Pancreas (tissue), 10 donors: ENCODE data around the gene ADAMTS15. TPM values are rescaled to one million over a fixed set of nuclear protein-coding genes. Genes with fewer than 3 reads are reported as not detected.

ENCODE experiments used
- ATAC-seq, 4 donors: fragments of 200-7000 bp; cut with Tn5 transposase; one replicate each; pipeline versions ENCODE4 v1.8.0 to v1.9.1; 2020; ENCODE audit warnings: mild to moderate bottlenecking in 4 of 4, moderate library complexity in 4 of 4
- DNase-seq, 6 donors: peaks; one replicate each; pipeline ENCODE4 v3.0.0-alpha.2; 2020
- FAIRE-seq: peaks from 2 replicates; lab custom pipeline; 2012; peaks lifted over from hg19 to GRCh38; lab: Jason Lieb, UNC
- H3K27ac ChIP-seq, 4 donors: fragments of 200-600 bp; sonication (generic); 1 replicate in 3 of 4; 2 replicates in 1 of 4; pipeline versions ENCODE4 v1.5.0 to v1.8.0; 2020
- H3K27me3 ChIP-seq, 4 donors: fragments of 200-600 bp; one replicate each; pipeline ENCODE4 v1.8.0; 2021
- H3K36me3 ChIP-seq, 3 donors: fragments of 200-600 bp; sonication (generic) in 1 of 3; one replicate each; pipeline versions ENCODE4 v1.5.0 to v1.8.0; 2020 to 2021
- H3K4me1 ChIP-seq, 3 donors: fragments of 200-600 bp; one replicate each; pipeline ENCODE4 v1.8.0; 2021
- H3K4me3 ChIP-seq, 4 donors: fragments of 200-600 bp; sonication (generic) in 2 of 4; one replicate each; pipeline versions ENCODE4 v1.5.0 to v1.8.0; 2020 to 2021
- H3K9me3 ChIP-seq, 4 donors: fragments of 200-600 bp; one replicate each; pipeline ENCODE4 v1.8.0; 2021
- WGBS, 2 donors: extraction: QIAGEN DNeasy Blood & Tissue Kit; methylation state at CpG; one replicate each; pipeline ENCODE4 v1.1.7; 2013; 5-methylcytosine and 5-hydroxymethylcytosine counted together
- intact Hi-C, 3 donors: fragments of 100-400 bp; cut with DNase I; formaldehyde crosslinking; loops; one replicate each; pipeline versions ENCODE4 v1.11.1 to v1.14.2; 2022
- polyA plus RNA-seq, 2 donors: library from polyadenylated mRNA; stranded (reverse); fragments of 200-250 nt; gene quantifications; one replicate each; pipeline ENCODE4 v1.2.3, GENCODE V29; 2013
- total RNA-seq, 6 donors: library from RNA; stranded (reverse); fragmentation: NEBNext Ultra II Directional in 4 of 6; extraction: Animal tissue kit (Norgen Biotek cat#: 25700) in 4 of 6; gene quantifications; one replicate each; pipeline versions ENCODE4 v1.2.1 to v1.2.4, GENCODE V29; 2021 to 2023
- TF ChIP-seq, protein P1 (sequence below), 4 donors: fragments of 200-600 bp; sonication (generic) in 3 of 4; IDR thresholded peaks; one replicate each; pipeline versions ENCODE4 v1.5.0 to v1.8.0; 2021; ENCODE audit warnings: antibody characterized with exemption in 4 of 4
- donor health status: healthy with polysubstance abuse.
- donor health status: DM: no; HTN: no; CAD: no; lungs with moderate emphysema.
- donor health status: DM: no; HTN: no; CAD: no.
- donor health status: control.
- donor health status: control.
- donor health status: Bipolar disorder and iron deficiency.
- donor health status: DM: yes; HTN: yes; CAD: no.
- donor health status: DM: no; HTN: no; CAD: no.
- donor health status: DM: no; HTN: no; CAD: no.
- donor health status: DM: yes; HTN: yes; CAD: no.

Gene ADAMTS15
- total and polyA plus RNA-seq, 8 donors, result 0.14 to 1.2 (median 0.78) TPM

GRCh38 chr11:130424613-130425140, 23.8 kb upstream of the ADAMTS15 start:
- H3K36me3 ChIP-seq, result no peaks in the 10 kb centered on the region
- H3K4me3 ChIP-seq, result no peak overlapping the region
- TF ChIP-seq, protein P1, sequence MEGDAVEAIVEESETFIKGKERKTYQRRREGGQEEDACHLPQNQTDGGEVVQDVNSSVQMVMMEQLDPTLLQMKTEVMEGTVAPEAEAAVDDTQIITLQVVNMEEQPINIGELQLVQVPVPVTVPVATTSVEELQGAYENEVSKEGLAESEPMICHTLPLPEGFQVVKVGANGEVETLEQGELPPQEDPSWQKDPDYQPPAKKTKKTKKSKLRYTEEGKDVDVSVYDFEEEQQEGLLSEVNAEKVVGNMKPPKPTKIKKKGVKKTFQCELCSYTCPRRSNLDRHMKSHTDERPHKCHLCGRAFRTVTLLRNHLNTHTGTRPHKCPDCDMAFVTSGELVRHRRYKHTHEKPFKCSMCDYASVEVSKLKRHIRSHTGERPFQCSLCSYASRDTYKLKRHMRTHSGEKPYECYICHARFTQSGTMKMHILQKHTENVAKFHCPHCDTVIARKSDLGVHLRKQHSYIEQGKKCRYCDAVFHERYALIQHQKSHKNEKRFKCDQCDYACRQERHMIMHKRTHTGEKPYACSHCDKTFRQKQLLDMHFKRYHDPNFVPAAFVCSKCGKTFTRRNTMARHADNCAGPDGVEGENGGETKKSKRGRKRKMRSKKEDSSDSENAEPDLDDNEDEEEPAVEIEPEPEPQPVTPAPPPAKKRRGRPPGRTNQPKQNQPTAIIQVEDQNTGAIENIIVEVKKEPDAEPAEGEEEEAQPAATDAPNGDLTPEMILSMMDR (IDR thresholded peaks at IDR 0.05), result no peak
- no peak overlapping the region for H3K27ac ChIP-seq
- no peaks in the 10 kb centered on the region for H3K9me3 ChIP-seq
- ATAC-seq, result no peak
- intact Hi-C loops, result loop anchor here in 1 of 3 donors (10.0 kb wide), 1 partner anchor 210 kb away; no protein-coding TSS in a partner anchor
- peaks cover 0 to 9% (median 5%) of the 10 kb centered on the region in 4 donors for H3K27me3 ChIP-seq
- DNase-seq, result no peak
- H3K4me1 ChIP-seq, result peaks cover 0 to 5% (median 4%) of the 10 kb centered on the region in 3 donors
- FAIRE-seq, result no peak
- 75 to 84% methylated on average over 14 of the region's 14 CpGs for WGBS, 2 donors

DNA sequence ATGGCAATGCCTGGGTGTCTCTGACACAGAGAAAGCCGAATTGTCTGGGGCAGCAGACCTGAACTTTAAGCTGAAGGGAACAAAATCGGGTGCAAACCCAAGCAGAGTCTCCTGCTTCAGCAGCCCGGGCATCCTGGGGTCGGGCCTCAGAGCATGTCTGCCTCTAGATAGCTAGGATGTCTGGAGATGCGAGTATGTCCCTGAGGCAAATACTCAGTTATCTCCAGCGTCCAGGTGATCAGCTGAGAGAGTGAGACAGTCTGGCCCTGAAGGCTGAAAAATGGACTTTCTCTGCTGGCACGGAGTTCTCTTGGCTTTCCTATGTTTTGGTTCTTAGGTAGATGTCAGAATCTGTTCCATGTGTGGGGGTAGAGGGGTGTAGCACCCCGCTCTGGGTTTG, 23.3 kb upstream of the ADAMTS15 start:
- FAIRE-seq (no peak), ATAC-seq (no peak), DNase-seq (no peak)
- 57 to 65% methylated on average over 8 of the region's 8 CpGs for WGBS, 2 donors
- H3K4me1 ChIP-seq, result peaks cover 0 to 5% (median 4%) of the 10 kb centered on the region in 3 donors
- H3K36me3 ChIP-seq, result no peaks in the 10 kb centered on the region
- no peak overlapping the region for H3K27ac ChIP-seq
- H3K27me3 ChIP-seq, result peaks cover 0 to 10% (median 6%) of the 10 kb centered on the region in 4 donors
- no peak overlapping the region for H3K4me3 ChIP-seq
- no peaks in the 10 kb centered on the region for H3K9me3 ChIP-seq
- intact Hi-C loops, result loop anchor here in 1 of 3 donors (10.0 kb wide), 1 partner anchor 210 kb away; no protein-coding TSS in a partner anchor
- TF ChIP-seq, protein P1 (IDR thresholded peaks at IDR 0.05), result no peak

DNA sequence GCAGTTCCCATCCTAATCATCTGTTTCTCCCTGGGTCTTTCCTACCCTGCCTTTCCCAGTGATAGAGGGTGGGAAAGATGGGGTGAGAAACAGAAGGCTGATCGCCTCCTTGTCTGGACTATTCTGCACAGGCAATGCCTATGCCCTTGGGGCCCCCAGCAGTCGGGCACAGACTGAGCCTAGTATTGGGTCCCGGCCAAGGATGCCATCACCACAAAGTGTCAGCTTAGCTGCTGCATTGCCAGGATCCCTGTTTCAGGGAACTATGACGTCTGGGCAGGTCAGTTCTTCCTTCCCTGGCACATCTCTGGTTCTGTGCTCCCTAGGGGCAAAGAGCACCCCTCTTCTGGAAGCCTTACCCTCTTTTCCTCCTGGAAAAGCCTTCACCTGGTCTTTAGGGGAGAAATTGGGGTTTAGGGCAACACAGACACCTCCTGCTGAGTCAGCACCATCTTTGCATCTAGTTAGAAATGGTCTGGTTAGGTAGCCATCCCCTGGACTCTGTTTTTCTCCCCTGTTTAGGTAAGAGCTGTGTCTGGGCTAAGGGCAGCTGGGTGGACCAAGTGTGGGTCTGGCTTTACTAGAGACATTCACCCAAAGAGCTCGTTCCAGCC, 22.1 kb upstream of the ADAMTS15 start:
- Histone ChIP-seq H3K27me3 (peaks cover 0 to 12% (median 6%) of the 10 kb centered on the region in 4 donors), H3K4me3 (no peak overlapping the region)
- TF ChIP-seq, protein P1 (IDR thresholded peaks at IDR 0.05), result no peak

GRCh38 chr11:130426837-130427341, 21.6 kb upstream of the ADAMTS15 start:
- WGBS, 2 donors, result 19 to 22% methylated on average over 18 of the region's 18 CpGs
- ATAC-seq (peak in 2 of 4 donors; percentile 30 to 47), FAIRE-seq (no peak), DNase-seq (peak in 3 of 6 donors; percentile 18 to 80 (median 56))
- H3K36me3 ChIP-seq, result no peaks in the 10 kb centered on the region
- peaks cover 0 to 12% (median 6%) of the 10 kb centered on the region in 4 donors for H3K27me3 ChIP-seq
- no peak overlapping the region for H3K27ac ChIP-seq
- H3K4me3 ChIP-seq, result no peak overlapping the region
- TF ChIP-seq, protein P1 (IDR thresholded peaks at IDR 0.05), result no peak
- intact Hi-C loops, result loop anchor here in 1 of 3 donors (10.0 kb wide), 1 partner anchor 212 kb away; no protein-coding TSS in a partner anchor
- peaks cover 0 to 5% (median 4%) of the 10 kb centered on the region in 3 donors for H3K4me1 ChIP-seq
- H3K9me3 ChIP-seq, result peaks cover 0 to 2% (median 0%) of the 10 kb centered on the region in 4 donors

More for the DNA sequence above, 22.1 kb upstream of the ADAMTS15 start:
- Histone ChIP-seq H3K27ac (no peak overlapping the region), H3K36me3 (no peaks in the 10 kb centered on the region), H3K4me1 (peaks cover 0 to 5% (median 4%) of the 10 kb centered on the region in 3 donors), H3K9me3 (no peaks in the 10 kb centered on the region)
- no peak for ATAC-seq
- no peak for FAIRE-seq
- 31 to 36% methylated on average over 5 of the region's 5 CpGs for WGBS, 2 donors
- no peak for DNase-seq
- intact Hi-C loops, result loop anchor here in 1 of 3 donors (10.0 kb wide), 1 partner anchor 212 kb away; no protein-coding TSS in a partner anchor
